Spleen (tissue), 7 donors: Measurements from ENCODE around the gene LPCAT2.

Experiments used
- CTCF ChIP-seq, 11 experiments: fragments of 200-600 bp in 7 of 11; fragments of 450-650 bp in 4 of 11; sonication (generic) in 4 of 11; IDR thresholded peaks in 8 of 11; conservative IDR thresholded peaks in 3 of 11; 1 replicate in 7 of 11; 2 replicates in 4 of 11; pipeline versions ENCODE4 v1.4.0 to v1.8.0; 2016 to 2021; ENCODE audit warnings: antibody characterized with exemption in 11 of 11, inconsistent platforms in 4 of 11, mild to moderate bottlenecking in 1 of 11
- POLR2A ChIP-seq, 3 donors: fragments of 450-650 bp; IDR thresholded peaks; one replicate each; pipeline ENCODE4 v1.5.1; 2017; ENCODE audit warnings: antibody characterized with exemption in 3 of 3, mild to moderate bottlenecking in 1 of 3
- POLR2AphosphoS5 ChIP-seq, 3 donors: sonication (generic); formaldehyde crosslinking; IDR thresholded peaks; one replicate each; pipeline ENCODE4 v1.5.1; 2017; ENCODE audit warnings: antibody characterized with exemption in 3 of 3
- donor health status: DM: no; HTN: no; CAD: no; lungs with moderate emphysema.
- donor health status: DM: no; HTN: no; CAD: no.
- donor health status: DM: no; HTN: no; CAD: no.

GRCh38 chr16:55489119-55489955 lies 19.5 kb upstream of the LPCAT2 start:
- TF ChIP-seq CTCF (IDR thresholded peaks at IDR 0.05 in 8 of 11, conservative IDR thresholded peaks at IDR 0.05 in 3 of 11) (no peak), POLR2A (IDR thresholded peaks at IDR 0.05) (no peak), POLR2AphosphoS5 (IDR thresholded peaks at IDR 0.05) (no peak)
